Subcutaneous adipose tissue (tissue), 4 donors: Measurements from ENCODE around the gene STAT1. TPM values are rescaled to one million over a fixed set of nuclear protein-coding genes. Genes with fewer than 3 reads are reported as not detected.

Source experiments
- CTCF ChIP-seq: fragments of 450-650 bp; IDR thresholded peaks from one replicate; pipeline ENCODE4 v1.5.1; 2016; ENCODE audit warnings: low read depth, mild to moderate bottlenecking, control low read depth, antibody characterized with exemption, moderate library complexity
- total RNA-seq, 4 donors: library from RNA; depleted of rRNA; stranded (reverse); fragments of >200 nt; gene quantifications; one replicate each; pipeline ENCODE4 v1.1.0, GENCODE V29; 2016

STAT1 gene
- total RNA-seq, 4 donors from 2014 or later = 55.5 to 123 (median 70.8) TPM

- TF ChIP-seq CTCF = no peak
These were observed 26.0 kb downstream of the STAT1 start for GRCh38 chr2:190987938-190988337.

GRCh38 chr2:190987116-190987515 lies 26.9 kb downstream of the STAT1 start:
- no peak for TF ChIP-seq CTCF

GRCh38 chr2:190986221-190986953 lies 27.6 kb downstream of the STAT1 start:
- no peak for TF ChIP-seq CTCF

- no peak for TF ChIP-seq CTCF
These were observed 29.4 kb downstream of the STAT1 start for GRCh38 chr2:190984595-190984994.

GRCh38 chr2:190982262-190983034 lies 31.5 kb downstream of the STAT1 start:
- no peak for TF ChIP-seq CTCF

GRCh38 chr2:190981733-190982132 lies 32.2 kb downstream of the STAT1 start:
- no peak for TF ChIP-seq CTCF

- no peak for TF ChIP-seq CTCF
These were observed 32.6 kb downstream of the STAT1 start for GRCh38 chr2:190981333-190981732.
